ENCODE results near the gene CHST3. TPM values are rescaled to one million over a fixed set of nuclear protein-coding genes. Genes with fewer than 3 reads are reported as not detected.
A peak's percentile ranks its signal among the peaks of the same experiment; 100 is the strongest.

CHST3 gene
- total and polyA plus RNA-seq, 8 donors, result 1.5 to 26.8 (median 10.8) TPM

DNA sequence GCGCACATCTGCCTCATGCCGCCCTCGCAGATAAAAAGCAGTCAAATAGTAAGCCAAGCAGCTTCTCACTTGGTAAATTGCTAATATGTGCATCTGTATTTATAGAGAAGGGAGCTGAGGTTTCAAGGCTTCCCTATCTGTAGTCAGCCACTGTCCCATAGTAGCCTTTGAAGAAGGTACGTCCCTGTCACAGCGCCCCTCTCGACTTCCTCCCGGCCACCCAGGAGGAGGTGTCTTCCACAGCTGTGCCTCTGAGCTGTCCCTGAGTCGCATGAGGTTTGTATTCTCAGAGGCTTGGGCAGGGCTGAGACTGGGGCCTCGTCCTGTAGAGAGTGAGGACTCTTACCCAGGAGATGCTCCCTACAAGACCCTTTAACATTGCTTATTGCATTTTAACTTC, 75.2 kb downstream of the CHST3 start:
- TF ChIP-seq POLR2A (IDR thresholded peaks at IDR 0.05), result no peak
- TF ChIP-seq POLR2AphosphoS5 (IDR thresholded peaks at IDR 0.05), result no peak
- no peak for TF ChIP-seq EP300 (IDR thresholded peaks at IDR 0.05)
- TF ChIP-seq, protein P1, sequence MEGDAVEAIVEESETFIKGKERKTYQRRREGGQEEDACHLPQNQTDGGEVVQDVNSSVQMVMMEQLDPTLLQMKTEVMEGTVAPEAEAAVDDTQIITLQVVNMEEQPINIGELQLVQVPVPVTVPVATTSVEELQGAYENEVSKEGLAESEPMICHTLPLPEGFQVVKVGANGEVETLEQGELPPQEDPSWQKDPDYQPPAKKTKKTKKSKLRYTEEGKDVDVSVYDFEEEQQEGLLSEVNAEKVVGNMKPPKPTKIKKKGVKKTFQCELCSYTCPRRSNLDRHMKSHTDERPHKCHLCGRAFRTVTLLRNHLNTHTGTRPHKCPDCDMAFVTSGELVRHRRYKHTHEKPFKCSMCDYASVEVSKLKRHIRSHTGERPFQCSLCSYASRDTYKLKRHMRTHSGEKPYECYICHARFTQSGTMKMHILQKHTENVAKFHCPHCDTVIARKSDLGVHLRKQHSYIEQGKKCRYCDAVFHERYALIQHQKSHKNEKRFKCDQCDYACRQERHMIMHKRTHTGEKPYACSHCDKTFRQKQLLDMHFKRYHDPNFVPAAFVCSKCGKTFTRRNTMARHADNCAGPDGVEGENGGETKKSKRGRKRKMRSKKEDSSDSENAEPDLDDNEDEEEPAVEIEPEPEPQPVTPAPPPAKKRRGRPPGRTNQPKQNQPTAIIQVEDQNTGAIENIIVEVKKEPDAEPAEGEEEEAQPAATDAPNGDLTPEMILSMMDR (IDR thresholded peaks at IDR 0.05), result no peak
- 78 to 90% (median 81%) methylated on average over 9 of the region's 9 CpGs for WGBS, 5 donors
- intact Hi-C loops (cut with DNase I; ENCODE audit: low total_unique reads), result loop anchor here (5.0 kb wide), 1 partner anchor 87 kb away; no protein-coding TSS in a partner anchor

DNA sequence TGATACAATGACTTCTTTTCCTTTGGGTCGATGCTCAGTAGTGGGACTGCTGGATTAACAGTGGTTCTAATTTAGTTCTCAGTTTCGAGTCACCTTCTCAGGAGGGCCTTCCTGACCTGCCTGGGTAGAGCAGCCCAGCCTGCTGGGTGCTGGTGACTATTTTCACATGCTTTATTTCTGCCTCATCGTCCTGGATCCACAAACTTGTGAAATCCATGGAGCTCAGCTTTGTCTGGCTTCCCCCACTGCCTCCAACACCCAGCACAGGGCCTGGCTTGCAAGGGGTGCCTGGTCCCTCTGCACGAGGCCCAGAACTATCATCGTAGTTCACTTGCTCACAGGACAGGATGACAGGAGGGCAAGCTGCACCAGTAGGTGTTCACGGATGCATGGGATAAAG, 77.3 kb downstream of the CHST3 start:
- no peak overlapping the region for H3K27ac ChIP-seq
- intact Hi-C loops (cut with DNase I; ENCODE audit: low total_unique reads), result no loop called here
- TF ChIP-seq POLR2A (IDR thresholded peaks at IDR 0.05), result no peak
- no peak for TF ChIP-seq EP300 (IDR thresholded peaks at IDR 0.05)
- TF ChIP-seq POLR2AphosphoS5 (IDR thresholded peaks at IDR 0.05), result no peak
- TF ChIP-seq, protein P1 (IDR thresholded peaks at IDR 0.05), result no peak

More for the DNA sequence above, 75.2 kb downstream of the CHST3 start:
- DNase-seq, result no peak
- no peaks in the 10 kb centered on the region for H3K36me3 ChIP-seq
- peaks cover under 1 to 20% (median 8%) of the 10 kb centered on the region in 4 donors for H3K4me1 ChIP-seq
- no peak overlapping the region for H3K4me3 ChIP-seq
- no peak overlapping the region for H3K27ac ChIP-seq
- H3K27me3 ChIP-seq, result no peaks in the 10 kb centered on the region
- H3K9me3 ChIP-seq, result no peaks in the 10 kb centered on the region

DNA sequence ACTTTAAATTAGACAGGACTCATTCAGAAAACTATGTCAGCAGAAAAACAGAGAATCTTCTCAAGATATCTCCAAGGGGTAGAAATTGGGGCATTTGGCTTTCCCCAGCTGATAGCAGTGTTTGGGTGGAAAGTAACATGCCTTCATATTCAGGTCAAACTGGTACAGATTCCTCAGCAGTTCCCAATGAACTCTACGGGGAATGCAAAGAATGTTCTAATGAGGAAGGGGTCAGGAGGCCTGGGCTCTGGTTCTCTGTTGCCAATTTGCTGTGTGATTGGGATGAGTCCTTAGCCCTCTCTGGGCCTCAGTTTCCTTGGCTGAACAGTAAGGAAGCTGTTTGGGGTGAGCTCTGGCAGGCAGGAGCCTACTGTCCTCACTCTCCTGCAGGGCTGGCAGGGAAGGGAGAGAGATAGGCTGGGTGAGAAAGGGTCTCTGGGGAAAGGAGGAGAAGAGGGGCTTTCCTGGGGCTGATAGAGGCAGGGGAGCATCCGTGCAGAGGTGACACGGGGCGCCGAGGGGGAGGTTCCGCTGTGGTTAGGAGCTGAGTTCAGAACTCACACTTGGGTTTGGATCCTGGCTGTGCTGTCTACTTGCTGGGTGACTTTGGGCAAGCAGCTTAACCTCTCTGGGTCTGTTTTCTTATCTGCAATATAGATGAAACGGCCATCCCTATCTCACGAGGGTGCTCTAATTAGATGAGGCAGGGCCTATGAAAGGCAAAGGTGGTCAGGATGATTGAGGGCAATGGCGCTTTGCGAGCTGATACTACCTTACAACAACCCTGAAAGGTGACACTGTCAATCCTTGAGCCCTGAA, 79.0 kb downstream of the CHST3 start:
- intact Hi-C loops (cut with DNase I; ENCODE audit: low total_unique reads), result no loop called here
- Histone ChIP-seq H3K4me3 (no peak overlapping the region), H3K4me1 (peaks cover 9 to 23% (median 16%) of the 10 kb centered on the region in 4 donors), H3K36me3 (no peaks in the 10 kb centered on the region), H3K27ac (no peak overlapping the region), H3K27me3 (no peaks in the 10 kb centered on the region), H3K9me3 (no peaks in the 10 kb centered on the region)
- 81 to 94% (median 86%) methylated on average over 10 of the region's 10 CpGs for WGBS, 5 donors
- TF ChIP-seq, protein P1 (IDR thresholded peaks at IDR 0.05), result no peak
- TF ChIP-seq POLR2A (IDR thresholded peaks at IDR 0.05), result no peak
- no peak for TF ChIP-seq EP300 (IDR thresholded peaks at IDR 0.05)
- no peak for TF ChIP-seq POLR2AphosphoS5 (IDR thresholded peaks at IDR 0.05)
- no peak for DNase-seq

More for the DNA sequence above, 77.3 kb downstream of the CHST3 start:
- Histone ChIP-seq H3K36me3 (no peaks in the 10 kb centered on the region), H3K9me3 (no peaks in the 10 kb centered on the region), H3K4me3 (no peak overlapping the region), H3K4me1 (peaks cover 9 to 27% (median 17%) of the 10 kb centered on the region in 4 donors), H3K27me3 (no peaks in the 10 kb centered on the region)
- WGBS, 5 donors, result 82 to 93% (median 87%) methylated on average over 6 of the region's 6 CpGs
- DNase-seq, result no peak

- Histone ChIP-seq H3K27ac (peak overlapping the region; percentile 17 to 79 (median 70)), H3K4me3 (no peak overlapping the region), H3K9me3 (no peaks in the 10 kb centered on the region), H3K36me3 (no peaks in the 10 kb centered on the region), H3K4me1 (peaks cover 9 to 26% (median 16%) of the 10 kb centered on the region in 4 donors), H3K27me3 (no peaks in the 10 kb centered on the region)
- peak; percentile 71 to 79 for DNase-seq
- WGBS, 5 donors, result 25 to 76% (median 28%) methylated on average over 10 to 17 of the region's 17 CpGs
- TF ChIP-seq, protein P1 (IDR thresholded peaks at IDR 0.05), result peak in 5 of 7 experiments; percentile 39 to 80 (median 60)
- TF ChIP-seq POLR2A (IDR thresholded peaks at IDR 0.05) (no peak), POLR2AphosphoS5 (IDR thresholded peaks at IDR 0.05) (peak in 2 of 3 donors; percentile 5 to 54)
- intact Hi-C loops (cut with DNase I; ENCODE audit: low total_unique reads), result no loop called here
Observed at GRCh38 chr10:72044417-72045041, 80.3 kb downstream of the CHST3 start.
